Keratinocyte (primary cell): ENCODE results near the gene JOSD2. TPM values are rescaled to one million over a fixed set of nuclear protein-coding genes. Genes with fewer than 3 reads are reported as not detected.

Source experiments
- DNase-seq: peaks from one replicate; pipeline ENCODE4 v3.0.0-alpha.2; 2011; ENCODE audit warnings: low read depth, missing footprints, low spot score
- FAIRE-seq: peaks from 2 replicates; lab custom pipeline; 2011; peaks lifted over from hg19 to GRCh38; lab: Jason Lieb, UNC
- H2AFZ ChIP-seq: 2 replicates; pipeline ENCODE4 v1.6.0; 2012; ENCODE audit warnings: low read length, control low read depth, inconsistent platforms; ENCODE audit not compliant: control insufficient read depth
- H3K27ac ChIP-seq: 2 replicates; pipeline ENCODE4 v1.5.1; 2011; ENCODE audit warnings: low read length; ENCODE audit not compliant: control insufficient read depth, insufficient read depth
- H3K27me3 ChIP-seq: 3 replicates; pipeline ENCODE4 v1.6.0; 2011; ENCODE audit warnings: low read length; ENCODE audit not compliant: control insufficient read depth, insufficient read depth; ENCODE audit errors: extremely low read depth
- H3K36me3 ChIP-seq, 2 experiments: 2 replicates in 1 of 2; 3 replicates in 1 of 2; pipeline ENCODE4 v1.5.1; 2011; ENCODE audit warnings: low read length in 2 of 2, mild to moderate bottlenecking in 1 of 2; ENCODE audit not compliant: control insufficient read depth in 2 of 2, insufficient read depth in 2 of 2; ENCODE audit errors: extremely low read depth in 1 of 2
- H3K4me1 ChIP-seq: 3 replicates; pipeline ENCODE4 v1.5.1; 2011; ENCODE audit warnings: low read length; ENCODE audit not compliant: control insufficient read depth, insufficient read depth; ENCODE audit errors: extremely low read depth
- H3K4me2 ChIP-seq: 3 replicates; pipeline ENCODE4 v1.6.0; 2011; ENCODE audit warnings: low read depth, low read length; ENCODE audit not compliant: control insufficient read depth, insufficient read depth; ENCODE audit errors: extremely low read depth
- H3K4me3 ChIP-seq, 3 experiments: fragments of 200-600 bp in 1 of 3; sonication (generic) in 1 of 3; 2 replicates in 2 of 3; 3 replicates in 1 of 3; pipeline ENCODE4 v1.5.1; 2011 to 2016; ENCODE audit warnings: low read length in 3 of 3, mild to moderate bottlenecking in 3 of 3, control low read depth in 2 of 3, inconsistent platforms in 1 of 3, low read depth in 1 of 3, mixed read lengths in 1 of 3, mixed run types in 1 of 3, moderate library complexity in 1 of 3; ENCODE audit not compliant: control insufficient read depth in 2 of 3, insufficient read depth in 2 of 3; ENCODE audit errors: extremely low read depth in 1 of 3
- H3K79me2 ChIP-seq: 2 replicates; pipeline ENCODE4 v1.6.0; 2012; ENCODE audit warnings: low read length; ENCODE audit not compliant: control insufficient read depth, insufficient read depth
- H3K9ac ChIP-seq: 3 replicates; pipeline ENCODE4 v1.6.0; 2011; ENCODE audit warnings: low read length; ENCODE audit not compliant: control insufficient read depth, insufficient read depth; ENCODE audit errors: extremely low read depth
- H3K9me1 ChIP-seq: 3 replicates; pipeline ENCODE4 v1.6.0; 2011; ENCODE audit warnings: low read length; ENCODE audit not compliant: control insufficient read depth, insufficient read depth; ENCODE audit errors: extremely low read depth
- H3K9me3 ChIP-seq: 2 replicates; pipeline ENCODE4 v1.5.1; 2012; ENCODE audit warnings: low read depth, low read length; ENCODE audit not compliant: control insufficient read depth
- H4K20me1 ChIP-seq: 3 replicates; pipeline ENCODE4 v1.6.0; 2011; ENCODE audit warnings: low read length; ENCODE audit not compliant: control insufficient read depth, insufficient read depth; ENCODE audit errors: extremely low read depth
- CTCF ChIP-seq, 3 experiments: IDR thresholded peaks in 1 of 3; conservative IDR thresholded peaks in 1 of 3; optimal IDR thresholded peaks in 1 of 3; 2 replicates in 2 of 3; 3 replicates in 1 of 3; pipeline versions ENCODE3 to v1.5.1; 2011; ENCODE audit warnings: low read length in 3 of 3, mild to moderate bottlenecking in 3 of 3, moderate library complexity in 2 of 3, control low read depth in 1 of 3, inconsistent platforms in 1 of 3; ENCODE audit not compliant: insufficient read depth in 2 of 3; ENCODE audit errors: extremely low read depth in 1 of 3
- EZH2 ChIP-seq: IDR thresholded peaks from one replicate; pipeline ENCODE4 v1.6.1; 2012; ENCODE audit warnings: inconsistent platforms, mild to moderate bottlenecking, low read length, moderate library complexity
- dilution Hi-C: fragments of 300-500 bp; cut with MboI; formaldehyde crosslinking; loops from one replicate; pipeline ENCODE4 v1.7.0; 2020; ENCODE audit warnings: low sequenced_read_pairs; ENCODE audit not compliant: extremely low pct_ligation_motif_present
- polyA plus RNA-seq, 5 experiments: library from polyadenylated mRNA; depleted of rRNA in 3 of 5; stranded (reverse) in 3 of 5; stranded (forward) in 1 of 5; unstranded in 1 of 5; fragments of >200 nt; gene quantifications; 1 replicate in 1 of 5; 2 replicates in 3 of 5; 3 replicates in 1 of 5; pipeline versions ENCODE4 v1.2.1 to v1.2.3, GENCODE V29; 2011 to 2012; ENCODE audit warnings: missing spikeins in 2 of 5, low read depth in 1 of 5, low replicate concordance in 1 of 5

Gene JOSD2
- polyA plus RNA-seq, 1 donor (not counting 4 experiments of a cell fraction or from before 2014, with no cell fraction given), result 18.7 TPM

DNA sequence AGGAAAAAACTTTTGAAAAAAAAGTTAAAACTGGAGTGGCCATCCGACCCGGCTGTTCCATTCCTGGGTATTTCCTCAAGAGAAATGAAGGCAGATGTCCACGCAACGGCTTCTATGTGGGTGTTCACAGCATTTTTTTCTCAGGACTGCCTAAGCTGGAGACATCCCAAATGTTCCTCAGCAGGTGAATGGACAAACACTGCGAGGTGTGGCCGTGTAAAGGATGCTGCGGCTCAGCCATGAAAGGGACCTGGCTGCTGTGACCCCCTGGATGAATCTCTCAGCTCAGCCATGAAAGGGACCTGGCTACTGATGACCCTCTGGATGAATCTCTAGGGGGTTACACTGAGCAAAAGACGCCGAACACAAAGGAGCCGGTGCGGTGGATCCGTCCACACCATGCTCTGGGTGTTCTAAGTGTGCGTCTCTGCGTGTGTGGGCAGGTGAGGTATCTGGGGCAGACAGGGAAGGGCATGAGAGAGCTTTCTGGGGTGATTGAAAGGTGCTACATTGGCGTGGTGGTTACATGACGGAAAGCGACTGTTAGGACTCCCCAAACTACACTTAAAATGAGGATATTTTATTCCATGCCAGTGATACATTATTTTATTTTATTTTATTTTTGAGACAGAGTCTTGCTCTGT is 10.0 kb upstream of the JOSD2 start:
- dilution Hi-C loops, result no loop called here
- no peak for TF ChIP-seq EZH2
- no peak for TF ChIP-seq CTCF (optimal IDR thresholded peaks at IDR 0.05 in 1 of 3, IDR thresholded peaks at IDR 0.05 in 1 of 3, conservative IDR thresholded peaks at IDR 0.05 in 1 of 3; ENCODE audit: extremely low read depth in 1 of 3, insufficient read depth in 2 of 3, low read length in 3 of 3)

DNA sequence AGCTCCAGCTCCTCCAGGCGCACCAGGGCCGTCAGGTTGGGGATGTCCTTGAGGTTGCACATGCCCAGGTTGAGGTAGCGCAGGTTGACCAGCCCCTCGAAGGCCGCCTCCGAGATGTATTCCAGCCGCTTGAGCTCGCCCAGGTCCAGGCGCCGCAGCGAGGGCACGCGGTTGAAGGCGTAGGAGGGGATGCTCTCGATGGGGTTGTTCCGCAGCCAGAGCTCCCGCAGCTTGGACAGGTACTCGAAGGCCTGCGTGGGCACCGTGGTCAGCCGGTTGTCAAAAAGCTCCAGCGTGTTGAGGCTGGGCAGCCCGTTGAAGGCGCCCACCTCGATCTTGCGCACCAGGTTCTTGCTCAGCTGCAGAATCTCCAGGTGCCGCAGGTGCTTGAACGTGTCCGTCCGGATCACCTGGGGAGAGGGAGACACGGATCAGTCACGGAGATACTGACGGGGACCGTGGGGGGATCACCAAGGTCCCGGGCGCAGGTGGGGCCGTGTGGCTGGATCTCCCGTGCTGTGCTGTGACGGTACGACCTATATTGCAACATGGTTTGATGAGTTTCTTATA is 8.1 kb upstream of the JOSD2 start:
- Histone ChIP-seq H3K9me1 (no peaks in the 10 kb centered on the region), H3K4me2 (no peak overlapping the region), H3K79me2 (no peaks in the 10 kb centered on the region), H3K27me3 (peaks cover 8% of the 10 kb centered on the region), H3K9ac (no peak overlapping the region), H2AFZ (no peak overlapping the region), H3K36me3 (no peaks in the 10 kb centered on the region), H3K4me3 (no peak overlapping the region), H3K4me1 (no peaks in the 10 kb centered on the region), H3K27ac (no peak overlapping the region), H4K20me1 (no peaks in the 10 kb centered on the region), H3K9me3 (no peaks in the 10 kb centered on the region)
- FAIRE-seq (no peak), DNase-seq (no peak)
- dilution Hi-C loops, result no loop called here
- no peak for TF ChIP-seq EZH2
- no peak for TF ChIP-seq CTCF (optimal IDR thresholded peaks at IDR 0.05 in 1 of 3, IDR thresholded peaks at IDR 0.05 in 1 of 3, conservative IDR thresholded peaks at IDR 0.05 in 1 of 3; ENCODE audit: extremely low read depth in 1 of 3, insufficient read depth in 2 of 3, low read length in 3 of 3)

More for the DNA sequence above, 10.0 kb upstream of the JOSD2 start:
- DNase-seq, result no peak
- Histone ChIP-seq H3K4me2 (no peak overlapping the region), H3K4me3 (no peak overlapping the region), H3K27me3 (peaks cover 8% of the 10 kb centered on the region), H3K9ac (no peak overlapping the region), H4K20me1 (no peaks in the 10 kb centered on the region), H3K79me2 (no peaks in the 10 kb centered on the region), H3K4me1 (no peaks in the 10 kb centered on the region), H3K27ac (no peak overlapping the region), H3K9me1 (no peaks in the 10 kb centered on the region), H3K36me3 (no peaks in the 10 kb centered on the region), H3K9me3 (no peaks in the 10 kb centered on the region), H2AFZ (no peak overlapping the region)
- FAIRE-seq, result no peak
